Muscle of leg (tissue), 11 donors: ENCODE data around the gene SNUPN. TPM values are rescaled to one million over a fixed set of nuclear protein-coding genes. Genes with fewer than 3 reads are reported as not detected.
"Not testable (repeated sequence)": the region's sequence is repeated elsewhere in the genome, so short reads cannot be mapped to it uniquely, and the experiment has no call there.

Source experiments
- DNase-seq: peaks from one replicate; pipeline ENCODE4 v3.0.0; 2013
- H3K27ac ChIP-seq: one replicate; pipeline ENCODE4 v1.5.1; 2013; ENCODE audit warnings: mild to moderate bottlenecking, low read length, control low read depth
- H3K27me3 ChIP-seq: one replicate; pipeline ENCODE4 v1.6.1; 2013; ENCODE audit warnings: low read length; ENCODE audit not compliant: control insufficient read depth, insufficient read depth
- H3K36me3 ChIP-seq: one replicate; pipeline ENCODE4 v1.6.1; 2013; ENCODE audit warnings: low read length; ENCODE audit not compliant: control insufficient read depth, insufficient read depth
- H3K4me1 ChIP-seq: one replicate; pipeline ENCODE4 v1.6.1; 2013; ENCODE audit warnings: low read length; ENCODE audit not compliant: control insufficient read depth, insufficient read depth
- H3K4me3 ChIP-seq: one replicate; pipeline ENCODE4 v1.5.1; 2013; ENCODE audit warnings: low read length, control low read depth
- H3K9me3 ChIP-seq: replicated peaks from 2 replicates; pipeline ENCODE4 v1.6.1; 2013; ENCODE audit warnings: low read depth, low read length; ENCODE audit not compliant: control insufficient read depth
- WGBS: methylation state at CpG from one replicate; pipeline ENCODE4 v1.1.5; 2013; ENCODE audit warnings: missing lambda C conversion rate; ENCODE audit not compliant: insufficient coverage; 5-methylcytosine and 5-hydroxymethylcytosine counted together
- polyA plus RNA-seq, 8 donors: library from polyadenylated mRNA; unstranded; fragments of 120-200 nt; gene quantifications; one replicate each; pipeline versions ENCODE4 v1.2.1 to v1.2.3, GENCODE V29; 2013; ENCODE audit warnings: inconsistent platforms in 1 of 8, low replicate concordance in 1 of 8; ENCODE audit not compliant: insufficient read length in 8 of 8, insufficient read depth in 1 of 8
- total RNA-seq: library from RNA; stranded (reverse); fragments of 120-200 nt; gene quantifications from one replicate; pipeline ENCODE4 v1.2.4, GENCODE V29; 2013

Gene SNUPN
- total and polyA plus RNA-seq, 9 donors: 18.9 to 27.6 (median 22.0) TPM

GRCh38 chr15:75637245-75638009, 11.9 kb upstream of the SNUPN start:
- no peak overlapping the region for H3K4me3 ChIP-seq
- H3K27ac ChIP-seq: no peak overlapping the region
- no peaks in the 10 kb centered on the region for H3K9me3 ChIP-seq
- H3K4me1 ChIP-seq: peaks cover 23% of the 10 kb centered on the region
- peaks cover 3% of the 10 kb centered on the region for H3K36me3 ChIP-seq
- no peak for DNase-seq
- 68% methylated on average over 2 of the region's 4 CpGs for WGBS
- no peaks in the 10 kb centered on the region for H3K27me3 ChIP-seq

- WGBS: 84% methylated on average over 4 of the region's 6 CpGs
- Histone ChIP-seq H3K9me3 (no peaks in the 10 kb centered on the region), H3K27me3 (no peaks in the 10 kb centered on the region), H3K36me3 (peaks cover 3% of the 10 kb centered on the region), H3K27ac (no peak overlapping the region), H3K4me3 (no peak overlapping the region), H3K4me1 (peaks cover 22% of the 10 kb centered on the region)
- no peak for DNase-seq
These were observed 10.5 kb upstream of the SNUPN start for GRCh38 chr15:75636026-75636425.

GRCh38 chr15:75633922-75634321, 8.4 kb upstream of the SNUPN start:
- peaks cover 12% of the 10 kb centered on the region for H3K4me1 ChIP-seq
- H3K4me3 ChIP-seq, H3K27ac ChIP-seq, H3K27me3 ChIP-seq, H3K9me3 ChIP-seq, DNase-seq, H3K36me3 ChIP-seq: not testable (repeated sequence)
- WGBS: 90% methylated on average over 2 of the region's 7 CpGs

GRCh38 chr15:75631935-75632334, 6.4 kb upstream of the SNUPN start:
- Histone ChIP-seq H3K36me3 (no peaks in the 10 kb centered on the region), H3K4me3 (no peak overlapping the region), H3K4me1 (no peaks in the 10 kb centered on the region), H3K9me3 (no peaks in the 10 kb centered on the region), H3K27ac (no peak overlapping the region), H3K27me3 (no peaks in the 10 kb centered on the region)
- DNase-seq: no peak

GRCh38 chr15:75622505-75622904, 3.0 kb downstream of the SNUPN start:
- Histone ChIP-seq H3K9me3 (no peaks in the 10 kb centered on the region), H3K4me3 (no peak overlapping the region), H3K27ac (peak overlapping the region; percentile 55), H3K4me1 (peaks cover 23% of the 10 kb centered on the region), H3K27me3 (no peaks in the 10 kb centered on the region), H3K36me3 (peaks cover 33% of the 10 kb centered on the region)
- peak; percentile 46 for DNase-seq
- 100% methylated on average over 1 of the region's 2 CpGs for WGBS

- H3K4me3 ChIP-seq: peak overlapping the region; percentile 18
- no peaks in the 10 kb centered on the region for H3K27me3 ChIP-seq
- peak overlapping the region; percentile 91 for H3K27ac ChIP-seq
- H3K9me3 ChIP-seq: no peaks in the 10 kb centered on the region
- H3K36me3 ChIP-seq: peaks cover 49% of the 10 kb centered on the region
- H3K4me1 ChIP-seq: peaks cover 19% of the 10 kb centered on the region
- DNase-seq: peak; percentile 99
- 19% methylated on average over 5 of the region's 7 CpGs for WGBS
These were observed 4.6 kb downstream of the SNUPN start for GRCh38 chr15:75620841-75621391.

GRCh38 chr15:75620058-75620820, 5.3 kb downstream of the SNUPN start:
- DNase-seq: peak; percentile 97
- Histone ChIP-seq H3K27ac (peak overlapping the region; percentile 91), H3K9me3 (no peaks in the 10 kb centered on the region), H3K27me3 (no peaks in the 10 kb centered on the region), H3K4me1 (peaks cover 17% of the 10 kb centered on the region), H3K4me3 (peak overlapping the region; percentile 18), H3K36me3 (peaks cover 54% of the 10 kb centered on the region)
- WGBS: no CpG with 5 or more reads among the region's 4 CpGs

GRCh38 chr15:75616766-75617165, 8.8 kb downstream of the SNUPN start:
- DNase-seq: no peak
- H3K4me3 ChIP-seq: no peak overlapping the region
- no peaks in the 10 kb centered on the region for H3K27me3 ChIP-seq
- peaks cover 69% of the 10 kb centered on the region for H3K36me3 ChIP-seq
- H3K27ac ChIP-seq: no peak overlapping the region
- no peaks in the 10 kb centered on the region for H3K9me3 ChIP-seq
- H3K4me1 ChIP-seq: peaks cover 17% of the 10 kb centered on the region

- WGBS: no CpG with 5 or more reads among the region's 6 CpGs
- Histone ChIP-seq H3K27ac (no peak overlapping the region), H3K36me3 (peaks cover 70% of the 10 kb centered on the region), H3K9me3 (no peaks in the 10 kb centered on the region), H3K4me3 (no peak overlapping the region), H3K27me3 (no peaks in the 10 kb centered on the region), H3K4me1 (no peaks in the 10 kb centered on the region)
- DNase-seq: no peak
These were observed 18.5 kb downstream of the SNUPN start for GRCh38 chr15:75606711-75607699.
